GM12878 (cell line): ENCODE data around the gene PADI1. TPM values are rescaled to one million over a fixed set of nuclear protein-coding genes. Genes with fewer than 3 reads are reported as not detected.

Source experiments
- ATAC-seq: fragments of 200-7000 bp; cut with Tn5 transposase; 3 replicates; pipeline ENCODE4 v1.9.1; 2020; ENCODE audit warnings: mild to moderate bottlenecking, moderate library complexity
- BruUV-seq: library from RNA; stranded (reverse); fragments of 400-500 nt; replicated peaks from 2 replicates; lab custom pipeline; 2021; lab: Mats Ljungman, UMichigan
- CTCF ChIA-PET: fragments of 300-600 bp; sonication (Branson Sonifier 250); formaldehyde crosslinking; extraction: SDS; loops from one replicate; lab custom pipeline; 2021; ENCODE audit warnings: inconsistent platforms; lab: Yijun Ruan, JAX
- POLR2A ChIA-PET: fragments of 350-600 bp; formaldehyde crosslinking; extraction: SDS; loops from one replicate; lab custom pipeline; 2021; ENCODE audit warnings: inconsistent platforms; lab: Charles Lee
- RAD21 ChIA-PET: fragments of 300-600 bp; sonication (Branson Sonifier 250); formaldehyde crosslinking; loops from one replicate; lab custom pipeline; 2023; ENCODE audit warnings: antibody characterized with exemption; ENCODE audit not compliant: unreplicated experiment; lab: Charles Lee
- SMC1A ChIA-PET: fragments of 300-600 bp; sonication (Branson Sonifier 250); formaldehyde crosslinking; loops from one replicate; lab custom pipeline; 2023; ENCODE audit not compliant: unreplicated experiment, uncharacterized antibody; lab: Charles Lee
- DNase-seq: peaks from one replicate; pipeline ENCODE4 v3.0.0-alpha.2; 2011; ENCODE audit warnings: low read depth, low spot score
- FAIRE-seq: peaks from 3 replicates; lab custom pipeline; 2011; peaks lifted over from hg19 to GRCh38; lab: Jason Lieb, UNC
- H2AFZ ChIP-seq: 2 replicates; pipeline ENCODE4 v1.6.0; 2011; ENCODE audit warnings: low read depth, low read length, control low read depth; ENCODE audit not compliant: control insufficient read depth
- H3K27ac ChIP-seq: 2 replicates; pipeline ENCODE4 v1.5.1; 2011; ENCODE audit warnings: control low read depth; ENCODE audit not compliant: control insufficient read depth, insufficient read depth
- H3K27me3 ChIP-seq, 2 experiments: replicated peaks in 1 of 2; 2 replicates each; pipeline versions ENCODE4 v1.6.0 to v1.6.1; 2011; ENCODE audit warnings: low read length in 1 of 2; ENCODE audit not compliant: control insufficient read depth in 2 of 2, insufficient read depth in 2 of 2
- H3K36me3 ChIP-seq, 2 experiments: 2 replicates each; pipeline ENCODE4 v1.5.1; 2011; ENCODE audit warnings: low read length in 1 of 2; ENCODE audit not compliant: control insufficient read depth in 2 of 2, insufficient read depth in 2 of 2
- H3K4me1 ChIP-seq: 2 replicates; pipeline ENCODE4 v1.6.1; 2011; ENCODE audit warnings: mild to moderate bottlenecking, low read length, moderate library complexity, mixed read lengths; ENCODE audit not compliant: control insufficient read depth, insufficient read depth
- H3K4me2 ChIP-seq: 2 replicates; pipeline ENCODE4 v1.6.0; 2011; ENCODE audit warnings: control low read depth; ENCODE audit not compliant: control insufficient read depth, insufficient read depth
- H3K4me3 ChIP-seq: fragments of 200-600 bp; sonication (generic); 2 replicates; pipeline ENCODE4 v1.5.1; 2016
- H3K79me2 ChIP-seq: 2 replicates; pipeline ENCODE4 v1.6.0; 2011; ENCODE audit warnings: low read length; ENCODE audit not compliant: control insufficient read depth, insufficient read depth
- H3K9ac ChIP-seq: 2 replicates; pipeline ENCODE4 v1.8.0; 2011; ENCODE audit warnings: low read length, control low read depth, mixed read lengths; ENCODE audit not compliant: control insufficient read depth, insufficient read depth
- H3K9me3 ChIP-seq: replicated peaks from 3 replicates; pipeline ENCODE4 v1.5.1; 2011; ENCODE audit warnings: mild to moderate bottlenecking, low read length; ENCODE audit not compliant: control insufficient read depth, insufficient read depth
- H4K20me1 ChIP-seq: 2 replicates; pipeline ENCODE4 v1.6.0; 2011; ENCODE audit not compliant: control insufficient read depth, insufficient read depth
- CREM ChIP-seq: IDR thresholded peaks from 2 replicates; pipeline ENCODE4 v1.6.1; 2014; ENCODE audit warnings: antibody characterized with exemption, low read depth
- NFXL1 ChIP-seq: fragments of 450-650 bp; IDR thresholded peaks from 2 replicates; pipeline ENCODE4 v1.6.1; 2017; ENCODE audit warnings: antibody characterized with exemption, mild to moderate bottlenecking, borderline replicate concordance
- RAD21 ChIP-seq: IDR thresholded peaks from 2 replicates; pipeline ENCODE4 v1.6.1; 2011; ENCODE audit warnings: mild to moderate bottlenecking, low read depth, low read length, moderate library complexity; ENCODE audit not compliant: insufficient read depth
- SREBF2 ChIP-seq: IDR thresholded peaks from 2 replicates; pipeline ENCODE4 v1.6.1; 2012; ENCODE audit warnings: mild to moderate bottlenecking, low read length
- SUPT20H ChIP-seq: IDR thresholded peaks from 2 replicates; pipeline ENCODE4 v1.6.1; 2011; ENCODE audit warnings: low read depth, mild to moderate bottlenecking, low read length, moderate library complexity, borderline replicate concordance; ENCODE audit not compliant: control insufficient read depth
- TCF7 ChIP-seq: IDR thresholded peaks from 2 replicates; pipeline ENCODE4 v1.6.1; 2014; ENCODE audit warnings: antibody characterized with exemption, borderline replicate concordance
- WGBS: methylation state at CpG from one replicate; pipeline ENCODE4 v1.1.6; 2016; ENCODE audit warnings: low lambda C conversion rate; ENCODE audit not compliant: insufficient replicate concordance, insufficient coverage; ENCODE audit errors: missing lambda C conversion rate; 5-methylcytosine and 5-hydroxymethylcytosine counted together
- in situ Hi-C: fragments of 300-500 bp; cut with MboI; formaldehyde crosslinking; loops from 9 replicates; pipeline ENCODE4 v1.14.3; 2018; ENCODE audit warnings: mixed read lengths
- intact Hi-C: fragments of 100-400 bp; cut with micrococcal nuclease; formaldehyde crosslinking; loops from one replicate; pipeline ENCODE4 v1.14.2; 2022; ENCODE audit not compliant: unreplicated experiment
- polyA plus RNA-seq, 11 experiments: library from polyadenylated mRNA; depleted of rRNA in 4 of 11; unstranded in 6 of 11; stranded (reverse) in 5 of 11; fragments of >200 nt; fragmentation: Nextera tagmentation in 4 of 11; fragmentation: Illumina TruSeq in 1 of 11; extraction: Ambion mirVana in 4 of 11; extraction: Trizol in 1 of 11; gene quantifications; 1 replicate in 1 of 11; 2 replicates in 10 of 11; pipeline versions ENCODE4 v1.2.1 to v1.2.3, GENCODE V29; 2011 to 2016; ENCODE audit warnings: inconsistent platforms in 2 of 11, missing spikeins in 2 of 11, low read depth in 1 of 11
- total RNA-seq, 4 experiments: library from RNA; depleted of rRNA in 3 of 4; stranded (reverse); fragments of >200 nt in 3 of 4; fragmentation: Illumina TruSeq in 1 of 4; extraction: Trizol in 1 of 4; gene quantifications; 2 replicates each; pipeline versions ENCODE4 v1.2.1 to v1.2.3, GENCODE V29; 2013 to 2021

Gene PADI1
- total and polyA plus RNA-seq, 10 of the 15 experiments (the other 5 are each of a cell fraction or from before 2014, with no cell fraction given), result 0.05 TPM; not detected in 9

DNA sequence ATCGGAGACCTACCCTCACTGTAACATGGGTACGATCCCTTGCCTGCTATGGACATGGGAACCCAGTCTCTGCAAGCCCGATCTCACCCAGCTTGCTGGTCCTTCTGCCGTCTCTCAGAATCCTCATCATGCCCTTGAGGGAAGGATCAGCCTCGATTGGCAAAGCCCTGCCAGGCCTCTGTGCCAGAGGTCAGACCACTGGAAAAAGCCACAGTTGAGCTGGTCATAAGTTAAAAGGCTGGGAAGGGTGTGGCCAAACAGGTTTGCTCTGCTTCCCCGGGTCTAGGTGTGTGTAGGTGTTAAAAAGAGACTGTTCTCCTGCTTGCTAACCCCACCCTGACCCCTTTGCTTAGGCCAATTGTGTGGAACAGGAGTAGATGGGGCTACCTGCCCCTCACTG lies 24.5 kb downstream of the PADI1 start (continued):
- TF ChIP-seq CREM, result no peak
- TF ChIP-seq SUPT20H, result no peak
- no peak for TF ChIP-seq RAD21
- TF ChIP-seq NFXL1, result no peak

DNA sequence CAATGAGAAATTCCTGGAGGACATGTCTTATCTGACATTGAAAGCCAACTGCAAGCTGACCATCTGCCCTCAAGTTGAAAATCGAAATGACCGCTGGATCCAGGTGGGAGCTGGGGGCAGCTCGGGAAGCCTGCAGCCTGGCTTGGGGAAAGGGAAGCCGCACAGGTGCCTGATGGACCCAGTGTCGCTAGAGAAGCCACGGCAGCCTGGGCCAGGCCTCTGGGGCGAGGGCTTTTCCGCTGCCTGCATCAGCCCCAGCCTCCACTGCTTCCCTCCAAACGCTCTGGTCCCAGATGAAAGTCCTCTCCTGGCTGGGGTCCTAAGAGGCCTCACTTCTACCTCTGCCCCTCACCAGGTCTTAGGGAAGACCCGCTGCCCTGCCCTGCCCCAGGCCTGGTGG lies 25.2 kb downstream of the PADI1 start:
- no peak overlapping the region for H3K9ac ChIP-seq
- ChIA-PET SMC1A (no interaction called here), POLR2A (no interaction called here), CTCF (interaction anchor here (12.7 kb wide), 1 partner anchor 105 kb away, joined by 315 read pairs; the partner anchor contains the start of gene PADI2), RAD21 (no interaction called here)
- no peaks in the 10 kb centered on the region for H4K20me1 ChIP-seq
- no peaks in the 10 kb centered on the region; the same call in 2 of the 3 replicates for H3K9me3 ChIP-seq
- WGBS, result 39% methylated on average over 10 of the region's 10 CpGs
- BruUV-seq, result no TSS peak
- no peaks in the 10 kb centered on the region for H3K27me3 ChIP-seq
- H3K36me3 ChIP-seq, result no peaks in the 10 kb centered on the region
- no peak for DNase-seq
- no peaks in the 10 kb centered on the region for H3K4me1 ChIP-seq
- no peak for ATAC-seq
- H3K4me2 ChIP-seq, result no peak overlapping the region
- no peak overlapping the region for H3K4me3 ChIP-seq
- no peaks in the 10 kb centered on the region for H3K79me2 ChIP-seq
- FAIRE-seq, result no peak
- in situ Hi-C loops, result loop anchor here (10.0 kb wide), 1 partner anchor 285 kb away; no protein-coding TSS in a partner anchor
- TF ChIP-seq TCF7 (no peak), SREBF2 (no peak)
- TF ChIP-seq, all 136 proteins: peak for 0
- intact Hi-C loops, result loop anchor here (10.0 kb wide), 1 partner anchor 105 kb away; no protein-coding TSS in a partner anchor
- Histone ChIP-seq H3K27ac (no peak overlapping the region), H2AFZ (no peak overlapping the region)
